Activated CD8-positive, alpha-beta T cell treated with anti-CD3 and anti-CD28 coated beads for 36 hours (primary cell): Measurements from ENCODE around the gene TFR2. TPM values are rescaled to one million over a fixed set of nuclear protein-coding genes. Genes with fewer than 3 reads are reported as not detected.

ENCODE experiments used
- ATAC-seq: fragments of 200-7000 bp; cut with Tn5 transposase; one replicate; pipeline ENCODE4 v1.10.0; 2021; ENCODE audit warnings: mild to moderate bottlenecking, moderate library complexity
- CTCF ChIA-PET: fragments of 350-600 bp; sonication (Branson Sonifier 250); formaldehyde crosslinking; loops from one replicate; lab custom pipeline; 2021; ENCODE audit warnings: antibody characterized with exemption; lab: Charles Lee
- POLR2A ChIA-PET: fragments of 350-600 bp; sonication (Branson Sonifier 250); formaldehyde crosslinking; loops from one replicate; lab custom pipeline; 2021; ENCODE audit warnings: antibody characterized with exemption; lab: Charles Lee
- DNase-seq: peaks from one replicate; pipeline ENCODE4 v3.0.0-alpha.2; 2020
- H3K27ac Mint-ChIP-seq: one replicate; pipeline ENCODE4 v1.8.0; 2021; ENCODE audit warnings: mild to moderate bottlenecking, mixed read lengths
- H3K27me3 Mint-ChIP-seq: one replicate; pipeline ENCODE4 v1.8.0; 2021; ENCODE audit warnings: mixed read lengths
- H3K36me3 Mint-ChIP-seq: one replicate; pipeline ENCODE4 v1.8.0; 2021; ENCODE audit warnings: low read depth, mixed read lengths
- H3K4me1 Mint-ChIP-seq: one replicate; pipeline ENCODE4 v1.8.0; 2021; ENCODE audit warnings: low read depth, mixed read lengths
- H3K4me3 Mint-ChIP-seq: one replicate; pipeline ENCODE4 v1.8.0; 2021; ENCODE audit warnings: mild to moderate bottlenecking, moderate library complexity, mixed read lengths
- H3K9me3 Mint-ChIP-seq: one replicate; pipeline ENCODE4 v1.8.0; 2021; ENCODE audit warnings: mixed read lengths
- intact Hi-C: fragments of 100-400 bp; cut with micrococcal nuclease; formaldehyde crosslinking; loops from one replicate; pipeline ENCODE4 v1.10.0; 2022
- total RNA-seq, 2 experiments: library from RNA; stranded (reverse); gene quantifications; one replicate each; pipeline ENCODE4 v1.2.3, GENCODE V29; 2021
- TF ChIP-seq, protein P1 (sequence below): fragments of 200-600 bp; IDR thresholded peaks from one replicate; pipeline ENCODE4 v1.8.0; 2022; ENCODE audit warnings: antibody characterized with exemption, mild to moderate bottlenecking

Gene TFR2
- total RNA-seq, 2 experiments from 2014 or later = 11.3 to 11.9 TPM

DNA sequence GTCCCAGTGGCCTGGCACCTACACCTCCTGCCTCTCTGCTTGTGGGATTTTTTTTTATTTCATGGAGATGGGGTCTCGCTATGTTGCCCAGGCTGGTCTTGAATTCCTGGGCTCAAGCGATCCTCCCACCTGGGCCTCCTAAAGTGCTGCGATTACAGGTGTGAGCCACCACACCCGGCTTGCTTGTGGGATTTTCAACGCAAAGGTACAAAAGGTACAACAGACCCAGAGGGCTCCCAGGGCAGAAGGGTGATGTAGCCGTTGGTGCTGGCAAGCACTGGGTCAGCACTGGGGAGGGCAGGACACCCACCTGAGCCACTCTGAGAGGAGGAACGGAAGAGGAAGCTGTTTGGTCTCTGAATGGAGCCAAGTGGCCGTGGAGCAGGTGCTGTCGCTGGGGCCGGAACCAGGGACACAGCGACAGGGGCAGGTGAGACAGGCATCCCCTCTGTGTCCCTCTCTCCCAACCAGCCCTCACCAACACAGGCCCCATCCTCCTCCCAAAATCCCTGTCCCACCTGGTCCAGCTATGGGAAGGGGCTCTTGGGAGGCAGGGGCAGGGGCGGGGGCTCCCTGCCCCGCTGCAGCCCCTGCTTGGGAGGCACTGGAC lies 64.9 kb downstream of the TFR2 start:
- TF ChIP-seq, protein P1, sequence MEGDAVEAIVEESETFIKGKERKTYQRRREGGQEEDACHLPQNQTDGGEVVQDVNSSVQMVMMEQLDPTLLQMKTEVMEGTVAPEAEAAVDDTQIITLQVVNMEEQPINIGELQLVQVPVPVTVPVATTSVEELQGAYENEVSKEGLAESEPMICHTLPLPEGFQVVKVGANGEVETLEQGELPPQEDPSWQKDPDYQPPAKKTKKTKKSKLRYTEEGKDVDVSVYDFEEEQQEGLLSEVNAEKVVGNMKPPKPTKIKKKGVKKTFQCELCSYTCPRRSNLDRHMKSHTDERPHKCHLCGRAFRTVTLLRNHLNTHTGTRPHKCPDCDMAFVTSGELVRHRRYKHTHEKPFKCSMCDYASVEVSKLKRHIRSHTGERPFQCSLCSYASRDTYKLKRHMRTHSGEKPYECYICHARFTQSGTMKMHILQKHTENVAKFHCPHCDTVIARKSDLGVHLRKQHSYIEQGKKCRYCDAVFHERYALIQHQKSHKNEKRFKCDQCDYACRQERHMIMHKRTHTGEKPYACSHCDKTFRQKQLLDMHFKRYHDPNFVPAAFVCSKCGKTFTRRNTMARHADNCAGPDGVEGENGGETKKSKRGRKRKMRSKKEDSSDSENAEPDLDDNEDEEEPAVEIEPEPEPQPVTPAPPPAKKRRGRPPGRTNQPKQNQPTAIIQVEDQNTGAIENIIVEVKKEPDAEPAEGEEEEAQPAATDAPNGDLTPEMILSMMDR = no peak
- POLR2A ChIA-PET = interaction anchor here (1.3 to 1.8 kb wide), 2 partner anchors 8 to 12 kb away, joined by 3 to 4 read pairs; no protein-coding TSS in a partner anchor
- DNase-seq (no peak), ATAC-seq (no peak)
- no peak overlapping the region for H3K4me3 Mint-ChIP-seq
- CTCF ChIA-PET = no interaction called here
- intact Hi-C loops = no loop called here
- no peaks in the 10 kb centered on the region for H3K9me3 Mint-ChIP-seq
- H3K36me3 Mint-ChIP-seq = peaks cover 10% of the 10 kb centered on the region
- H3K27me3 Mint-ChIP-seq = no peaks in the 10 kb centered on the region
- H3K27ac Mint-ChIP-seq = no peak overlapping the region
- peaks cover 10% of the 10 kb centered on the region for H3K4me1 Mint-ChIP-seq

DNA sequence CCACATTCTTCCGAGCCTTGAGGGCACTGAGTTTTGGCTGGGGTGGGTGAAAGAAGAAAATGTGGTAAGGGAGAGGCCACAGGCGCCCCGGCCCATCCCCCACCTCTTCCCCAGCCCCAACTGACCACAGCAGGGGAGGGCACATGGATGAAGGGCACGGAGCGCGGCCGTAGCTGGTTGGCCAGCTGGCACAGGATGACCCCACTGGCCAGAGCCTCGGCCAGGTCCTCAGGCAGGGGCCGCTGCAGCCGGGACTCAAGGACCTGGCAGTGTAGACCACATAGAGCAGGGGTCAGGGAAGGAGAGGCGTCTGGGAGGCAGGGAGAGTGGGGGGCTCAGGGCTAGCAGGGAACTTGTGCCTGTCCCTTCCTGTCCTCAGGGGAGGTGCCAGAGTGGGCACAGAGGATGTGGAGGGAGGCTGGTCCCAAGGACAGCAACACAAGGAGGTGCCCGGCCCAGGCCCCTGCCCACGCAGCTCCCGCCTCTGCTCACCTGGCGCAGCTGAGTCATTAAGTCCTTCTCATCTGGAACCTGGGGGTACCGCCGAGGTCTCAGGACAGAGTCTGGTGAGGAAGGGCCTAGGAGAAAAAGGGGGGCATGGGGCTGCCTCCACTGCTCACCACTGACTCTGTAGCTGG lies 65.5 kb downstream of the TFR2 start:
- Mint-ChIP-seq H3K36me3 (peaks cover 10% of the 10 kb centered on the region), H3K4me1 (peaks cover 16% of the 10 kb centered on the region), H3K27ac (no peak overlapping the region), H3K27me3 (no peaks in the 10 kb centered on the region), H3K4me3 (no peak overlapping the region), H3K9me3 (no peaks in the 10 kb centered on the region)
- DNase-seq (no peak), ATAC-seq (no peak)
- CTCF ChIA-PET = no interaction called here
- intact Hi-C loops = no loop called here
- TF ChIP-seq, protein P1 = no peak
- POLR2A ChIA-PET = interaction anchor here (1.3 to 1.8 kb wide), 2 partner anchors 9 to 12 kb away, joined by 3 to 4 read pairs; no protein-coding TSS in a partner anchor

DNA sequence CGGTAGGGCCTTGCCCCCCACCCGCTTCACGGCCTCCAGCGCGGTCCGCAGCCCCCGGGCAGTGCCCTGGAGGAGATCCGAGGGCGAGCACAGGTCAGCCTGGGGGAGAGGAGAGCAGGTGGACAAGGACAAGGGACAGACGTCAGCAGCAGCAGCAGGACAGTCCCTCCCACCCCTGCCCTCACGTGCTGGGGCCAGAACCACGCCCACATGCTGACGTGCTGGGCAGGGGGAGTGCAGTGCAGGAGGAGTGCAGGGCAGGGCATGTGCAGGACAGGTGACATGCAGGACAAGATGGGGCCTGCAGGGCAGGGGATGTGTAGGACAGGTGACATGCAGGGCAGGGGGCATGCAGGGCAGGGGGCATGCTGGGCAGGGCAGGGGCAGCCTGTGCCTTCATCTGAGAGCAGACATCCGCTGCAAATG lies 66.1 kb downstream of the TFR2 start:
- H3K4me3 Mint-ChIP-seq = no peak overlapping the region
- H3K27me3 Mint-ChIP-seq = no peaks in the 10 kb centered on the region
- H3K27ac Mint-ChIP-seq = no peak overlapping the region
- ATAC-seq (no peak), DNase-seq (no peak)
- H3K36me3 Mint-ChIP-seq = peaks cover 10% of the 10 kb centered on the region
- ChIA-PET CTCF (no interaction called here), POLR2A (no interaction called here)
- H3K9me3 Mint-ChIP-seq = no peaks in the 10 kb centered on the region
- TF ChIP-seq, protein P1 = no peak
- H3K4me1 Mint-ChIP-seq = peaks cover 18% of the 10 kb centered on the region
- intact Hi-C loops = no loop called here

DNA sequence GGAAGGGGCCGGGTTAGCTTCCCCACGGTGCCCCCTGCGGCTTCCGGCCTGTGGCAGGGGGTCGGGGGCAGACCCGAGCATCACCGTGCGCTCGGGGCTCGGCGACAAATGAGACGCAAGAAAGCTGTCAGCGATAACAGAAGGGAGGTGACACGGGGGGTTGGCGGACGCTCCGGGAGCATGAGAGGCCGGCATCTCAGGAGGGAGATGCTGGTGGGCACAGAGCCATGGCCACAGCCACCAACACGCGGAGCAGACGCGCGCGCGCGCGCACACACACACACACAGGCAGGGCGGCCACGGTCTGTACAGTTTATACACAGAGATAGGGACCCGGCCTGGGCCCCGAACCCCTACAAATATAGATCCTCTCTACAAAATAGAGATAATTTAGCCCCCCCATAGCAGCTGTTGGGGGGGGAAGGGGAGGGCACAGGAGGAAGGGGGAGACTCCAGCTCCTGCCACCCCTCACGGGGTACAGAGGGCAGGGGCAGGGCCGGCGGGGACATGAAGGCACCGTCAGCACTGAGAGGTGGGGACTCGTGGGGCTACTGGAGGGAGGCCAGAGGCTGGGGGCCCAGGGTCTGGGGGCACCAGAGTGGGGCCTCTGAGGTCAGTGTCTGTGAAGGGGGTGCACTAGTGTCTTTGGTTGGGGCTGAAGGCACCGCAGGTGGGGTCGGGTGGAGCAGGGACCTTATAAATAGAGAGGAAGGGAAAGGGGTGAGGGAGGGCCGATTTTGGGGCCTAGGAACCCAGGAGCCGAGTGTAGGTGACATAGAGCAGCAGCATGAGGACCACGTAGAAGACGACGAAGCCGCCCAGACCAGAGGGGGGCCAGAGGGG lies 66.8 kb downstream of the TFR2 start:
- DNase-seq = no peak
- H3K9me3 Mint-ChIP-seq = no peaks in the 10 kb centered on the region
- ChIA-PET POLR2A (no interaction called here), CTCF (no interaction called here)
- no peaks in the 10 kb centered on the region for H3K27me3 Mint-ChIP-seq
- ATAC-seq = no peak
- no peak overlapping the region for H3K4me3 Mint-ChIP-seq
- H3K36me3 Mint-ChIP-seq = peaks cover 10% of the 10 kb centered on the region
- intact Hi-C loops = no loop called here
- no peak overlapping the region for H3K27ac Mint-ChIP-seq
- H3K4me1 Mint-ChIP-seq = peaks cover 21% of the 10 kb centered on the region
- TF ChIP-seq, protein P1 = no peak
